Body of pancreas (tissue), 4 donors: ENCODE measurements around the gene NRIP1.

Experiments
- CTCF ChIP-seq, 7 experiments: fragments of 450-650 bp in 4 of 7; fragments of 200-600 bp in 3 of 7; sonication (generic) in 3 of 7; IDR thresholded peaks; one replicate each; pipeline ENCODE4 v1.5.1; 2016 to 2019; ENCODE audit warnings: antibody characterized with exemption in 7 of 7
- POLR2A ChIP-seq, 3 donors: fragments of 450-650 bp; IDR thresholded peaks; one replicate each; pipeline ENCODE4 v1.6.1; 2016; ENCODE audit warnings: antibody characterized with exemption in 3 of 3, mild to moderate bottlenecking in 2 of 3

GRCh38 chr21:14911351-14911750 lies 153.4 kb downstream of the NRIP1 start:
- TF ChIP-seq CTCF (IDR thresholded peaks at IDR 0.05) (no peak), POLR2A (IDR thresholded peaks at IDR 0.05) (no peak)
